OCI-LY1 (cell line): Measurements from ENCODE around the gene ATG2A.
A peak's percentile ranks its signal among the peaks of the same experiment; 100 is the strongest.

Source experiments
- H2AFZ ChIP-seq: fragments of 200-600 bp; sonication (generic), shearing (Covaris generic); 2 replicates; pipeline ENCODE4 v1.6.0; 2014; ENCODE audit warnings: antibody characterized with exemption, mild to moderate bottlenecking, low read length
- H3F3A ChIP-seq: fragments of 200-600 bp; sonication (generic), shearing (Covaris generic); 2 replicates; pipeline ENCODE4 v1.6.0; 2014; ENCODE audit warnings: mild to moderate bottlenecking, antibody characterized with exemption, low read length, moderate library complexity; ENCODE audit not compliant: insufficient read depth
- H3K27ac ChIP-seq: fragments of 200-600 bp; sonication (generic); 2 replicates; pipeline ENCODE4 v1.5.1; 2014; ENCODE audit warnings: low read length, mixed run types, mild to moderate bottlenecking, low read depth; ENCODE audit not compliant: poor library complexity, severe bottlenecking
- H3K27me3 ChIP-seq: fragments of 200-600 bp; sonication (generic); 2 replicates; pipeline ENCODE4 v1.6.0; 2014; ENCODE audit warnings: antibody characterized with exemption, mild to moderate bottlenecking, low read length, moderate library complexity; ENCODE audit not compliant: insufficient read depth
- H3K36me3 ChIP-seq: fragments of 200-600 bp; sonication (generic); 2 replicates; pipeline ENCODE4 v1.6.1; 2014; ENCODE audit warnings: mild to moderate bottlenecking, antibody characterized with exemption, low read length, moderate library complexity, mixed read lengths; ENCODE audit not compliant: insufficient read depth
- H3K4me1 ChIP-seq: fragments of 200-600 bp; sonication (generic); 2 replicates; pipeline ENCODE4 v1.5.1; 2014; ENCODE audit warnings: mild to moderate bottlenecking, low read length, moderate library complexity; ENCODE audit not compliant: insufficient read depth, severe bottlenecking
- H3K4me2 ChIP-seq: fragments of 200-600 bp; sonication (generic), shearing (Covaris generic); 2 replicates; pipeline ENCODE4 v1.6.1; 2014; ENCODE audit warnings: low read length
- H3K4me3 ChIP-seq: fragments of 200-600 bp; sonication (generic); 2 replicates; pipeline ENCODE4 v1.5.1; 2014; ENCODE audit warnings: low read length, low read depth, mild to moderate bottlenecking, mixed read lengths; ENCODE audit not compliant: poor library complexity, severe bottlenecking
- H3K79me2 ChIP-seq: fragments of 200-600 bp; shearing (Covaris generic); 2 replicates; pipeline ENCODE4 v1.6.1; 2016; ENCODE audit warnings: mixed run types, low read length, mixed read lengths; ENCODE audit not compliant: insufficient read depth
- H3K9ac ChIP-seq: fragments of 200-600 bp; sonication (generic), shearing (Covaris generic); 2 replicates; pipeline ENCODE4 v1.6.1; 2014; ENCODE audit warnings: mild to moderate bottlenecking, low read length, mixed read lengths
- H3K9me2 ChIP-seq: fragments of 200-600 bp; sonication (generic), shearing (Covaris generic); 2 replicates; pipeline ENCODE4 v1.6.1; 2014; ENCODE audit warnings: low read depth, mild to moderate bottlenecking, low read length, mixed read lengths
- H3K9me3 ChIP-seq: fragments of 200-600 bp; shearing (Covaris generic); 2 replicates; pipeline ENCODE4 v1.6.1; 2014; ENCODE audit warnings: low read length, mixed read lengths
- H4K20me1 ChIP-seq: fragments of 200-600 bp; sonication (generic), shearing (Covaris generic); 2 replicates; pipeline ENCODE4 v1.6.0; 2016; ENCODE audit warnings: mild to moderate bottlenecking, low read length; ENCODE audit not compliant: insufficient read depth
- EZH2 ChIP-seq: fragments of 200-600 bp; sonication (generic), shearing (Covaris generic); IDR thresholded peaks from 2 replicates; pipeline ENCODE4 v1.8.0; 2017; ENCODE audit warnings: borderline replicate concordance, mixed run types, mild to moderate bottlenecking, antibody characterized with exemption, low read length, moderate library complexity, mixed read lengths
- TF ChIP-seq, protein P1 (sequence below): fragments of 200-600 bp; sonication (generic), shearing (Covaris generic); IDR thresholded peaks from 2 replicates; pipeline ENCODE4 v1.5.1; 2017; ENCODE audit warnings: mild to moderate bottlenecking, antibody characterized with exemption, low read length, moderate library complexity, mixed read lengths

ATG2A gene

GRCh38 chr11:64872790-64873488, 44.1 kb downstream of the ATG2A start:
- no peaks in the 10 kb centered on the region for H3K9me2 ChIP-seq
- H3K36me3 ChIP-seq: peaks cover 64% of the 10 kb centered on the region
- peak overlapping the region; percentile 28 for H3K4me3 ChIP-seq
- peak overlapping the region; percentile 96 for H3K27ac ChIP-seq
- H3F3A ChIP-seq: peaks cover 6% of the 10 kb centered on the region; the same call in 1 of the 2 replicates
- no peaks in the 10 kb centered on the region for H3K9me3 ChIP-seq
- peaks cover 95% of the 10 kb centered on the region for H3K4me1 ChIP-seq
- H3K27me3 ChIP-seq: no peaks in the 10 kb centered on the region
- TF ChIP-seq, protein P1, sequence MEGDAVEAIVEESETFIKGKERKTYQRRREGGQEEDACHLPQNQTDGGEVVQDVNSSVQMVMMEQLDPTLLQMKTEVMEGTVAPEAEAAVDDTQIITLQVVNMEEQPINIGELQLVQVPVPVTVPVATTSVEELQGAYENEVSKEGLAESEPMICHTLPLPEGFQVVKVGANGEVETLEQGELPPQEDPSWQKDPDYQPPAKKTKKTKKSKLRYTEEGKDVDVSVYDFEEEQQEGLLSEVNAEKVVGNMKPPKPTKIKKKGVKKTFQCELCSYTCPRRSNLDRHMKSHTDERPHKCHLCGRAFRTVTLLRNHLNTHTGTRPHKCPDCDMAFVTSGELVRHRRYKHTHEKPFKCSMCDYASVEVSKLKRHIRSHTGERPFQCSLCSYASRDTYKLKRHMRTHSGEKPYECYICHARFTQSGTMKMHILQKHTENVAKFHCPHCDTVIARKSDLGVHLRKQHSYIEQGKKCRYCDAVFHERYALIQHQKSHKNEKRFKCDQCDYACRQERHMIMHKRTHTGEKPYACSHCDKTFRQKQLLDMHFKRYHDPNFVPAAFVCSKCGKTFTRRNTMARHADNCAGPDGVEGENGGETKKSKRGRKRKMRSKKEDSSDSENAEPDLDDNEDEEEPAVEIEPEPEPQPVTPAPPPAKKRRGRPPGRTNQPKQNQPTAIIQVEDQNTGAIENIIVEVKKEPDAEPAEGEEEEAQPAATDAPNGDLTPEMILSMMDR: no peak
- no peak for TF ChIP-seq EZH2
- H3K9ac ChIP-seq: peak overlapping the region; percentile 40; the same call in 1 of the 2 replicates
- H2AFZ ChIP-seq: no peak overlapping the region
- H4K20me1 ChIP-seq: no peaks in the 10 kb centered on the region
- peaks cover 33% of the 10 kb centered on the region for H3K79me2 ChIP-seq
- H3K4me2 ChIP-seq: peak overlapping the region; percentile 49

DNA sequence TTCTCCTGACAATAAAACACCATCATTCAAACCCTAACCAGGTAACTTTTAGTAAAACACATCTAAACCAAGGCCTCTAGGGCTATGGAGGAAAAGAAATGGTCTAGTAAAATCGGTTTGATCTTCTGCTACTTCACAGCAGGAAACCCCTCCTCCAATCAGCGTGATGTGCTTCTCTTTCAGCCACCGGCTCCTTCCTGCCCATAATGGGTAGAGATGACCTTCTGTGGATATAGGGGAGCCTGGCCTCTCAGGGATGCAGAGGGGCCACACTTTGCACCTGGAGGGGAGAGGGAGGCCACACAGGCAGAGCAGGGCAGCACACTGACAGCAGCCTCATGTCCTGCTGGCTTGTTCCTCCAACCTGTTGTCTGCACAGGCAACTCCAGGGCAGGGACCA, 45.5 kb downstream of the ATG2A start:
- peaks cover 69% of the 10 kb centered on the region for H3K36me3 ChIP-seq
- peak overlapping the region; percentile 51 for H3K4me3 ChIP-seq
- H3K79me2 ChIP-seq: peaks cover 22% of the 10 kb centered on the region
- H3K27ac ChIP-seq: peak overlapping the region; percentile 96
- no peaks in the 10 kb centered on the region for H3K27me3 ChIP-seq
- no peaks in the 10 kb centered on the region for H4K20me1 ChIP-seq
- no peaks in the 10 kb centered on the region for H3K9me2 ChIP-seq
- H3K4me2 ChIP-seq: peak overlapping the region; percentile 70
- peaks cover 93% of the 10 kb centered on the region for H3K4me1 ChIP-seq
- H3F3A ChIP-seq: peaks cover 6% of the 10 kb centered on the region; the same call in 1 of the 2 replicates
- H2AFZ ChIP-seq: no peak overlapping the region
- peak overlapping the region; percentile 70 for H3K9ac ChIP-seq
- no peaks in the 10 kb centered on the region for H3K9me3 ChIP-seq
- no peak for TF ChIP-seq EZH2
- TF ChIP-seq, protein P1: no peak

DNA sequence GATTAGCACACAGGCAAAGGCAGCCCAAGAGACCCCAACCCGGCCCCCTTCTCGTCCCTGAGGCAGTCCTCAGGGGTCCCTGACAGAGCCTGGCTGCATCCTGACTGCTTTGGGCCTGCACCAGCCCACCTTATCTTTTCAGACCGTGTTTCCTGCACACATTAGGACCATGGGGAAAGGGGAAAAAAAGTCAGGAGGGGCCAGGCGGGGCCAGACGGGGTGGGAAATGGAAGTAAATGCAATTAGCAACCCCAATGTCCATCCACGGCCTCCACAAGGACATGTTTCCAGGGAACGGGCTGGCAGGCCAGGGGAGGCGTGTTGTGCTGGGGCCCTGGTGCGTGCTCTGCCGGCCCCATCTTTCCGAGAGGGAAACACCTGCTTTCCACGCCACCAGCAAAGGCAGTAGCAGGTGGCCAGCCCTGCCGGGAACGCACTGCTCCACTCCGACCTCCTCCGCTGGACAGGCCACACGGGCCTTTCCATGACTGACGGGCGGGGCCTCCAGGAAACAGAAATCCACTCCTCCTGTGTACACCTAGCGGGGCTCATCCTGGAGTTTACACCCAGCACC, 46.0 kb downstream of the ATG2A start:
- Histone ChIP-seq H3K79me2 (peaks cover 17% of the 10 kb centered on the region), H3F3A (peaks cover 6% of the 10 kb centered on the region; the same call in 1 of the 2 replicates), H3K9ac (peak overlapping the region; percentile 70), H3K27me3 (no peaks in the 10 kb centered on the region), H3K4me1 (peaks cover 93% of the 10 kb centered on the region), H4K20me1 (no peaks in the 10 kb centered on the region), H3K9me3 (no peaks in the 10 kb centered on the region), H3K36me3 (peaks cover 75% of the 10 kb centered on the region), H3K27ac (peak overlapping the region; percentile 96), H3K4me2 (peak overlapping the region; percentile 70), H3K9me2 (no peaks in the 10 kb centered on the region), H3K4me3 (peak overlapping the region; percentile 51), H2AFZ (no peak overlapping the region)
- TF ChIP-seq EZH2: no peak
- TF ChIP-seq, protein P1: no peak
